IPS DF 6.9 (cell line): ENCODE results near the gene LNX2.

ENCODE experiments used
- DNase-seq: peaks from one replicate; pipeline ENCODE4 v3.0.0-alpha.2; 2013; ENCODE audit warnings: low read depth, low spot score
- H3K27ac ChIP-seq: one replicate; pipeline ENCODE4 v1.5.1; 2013; ENCODE audit warnings: low read length, control low read depth
- H3K27me3 ChIP-seq: 2 replicates; pipeline ENCODE4 v1.6.1; 2013; ENCODE audit warnings: mild to moderate bottlenecking, low read length; ENCODE audit not compliant: control insufficient read depth, insufficient read depth
- H3K36me3 ChIP-seq: 2 replicates; pipeline ENCODE4 v1.6.1; 2013; ENCODE audit warnings: low read length; ENCODE audit not compliant: control insufficient read depth, insufficient read depth
- H3K4me1 ChIP-seq: 2 replicates; pipeline ENCODE4 v1.6.1; 2013; ENCODE audit warnings: low read length; ENCODE audit not compliant: control insufficient read depth, insufficient read depth
- H3K4me3 ChIP-seq: 2 replicates; pipeline ENCODE4 v1.5.1; 2013; ENCODE audit warnings: mild to moderate bottlenecking, low read length
- H3K9me3 ChIP-seq: 2 replicates; pipeline ENCODE4 v1.6.1; 2013; ENCODE audit warnings: low read length, inconsistent platforms; ENCODE audit not compliant: control insufficient read depth, insufficient read depth
- WGBS: extraction: QIAGEN DNeasy Blood & Tissue Kit; methylation state at CpG from one replicate; pipeline ENCODE4 v1.1.7; 2013; ENCODE audit warnings: mixed read lengths, missing lambda C conversion rate; ENCODE audit not compliant: insufficient read length, insufficient coverage; 5-methylcytosine and 5-hydroxymethylcytosine counted together

LNX2 gene

GRCh38 chr13:27658546-27658945 is 38.2 kb upstream of the LNX2 start:
- H3K9me3 ChIP-seq: no peaks in the 10 kb centered on the region
- H3K4me1 ChIP-seq: no peaks in the 10 kb centered on the region
- H3K27me3 ChIP-seq: no peaks in the 10 kb centered on the region
- H3K36me3 ChIP-seq: no peaks in the 10 kb centered on the region
- H3K27ac ChIP-seq: no peak overlapping the region
- no peak overlapping the region for H3K4me3 ChIP-seq
- no peak for DNase-seq

DNA sequence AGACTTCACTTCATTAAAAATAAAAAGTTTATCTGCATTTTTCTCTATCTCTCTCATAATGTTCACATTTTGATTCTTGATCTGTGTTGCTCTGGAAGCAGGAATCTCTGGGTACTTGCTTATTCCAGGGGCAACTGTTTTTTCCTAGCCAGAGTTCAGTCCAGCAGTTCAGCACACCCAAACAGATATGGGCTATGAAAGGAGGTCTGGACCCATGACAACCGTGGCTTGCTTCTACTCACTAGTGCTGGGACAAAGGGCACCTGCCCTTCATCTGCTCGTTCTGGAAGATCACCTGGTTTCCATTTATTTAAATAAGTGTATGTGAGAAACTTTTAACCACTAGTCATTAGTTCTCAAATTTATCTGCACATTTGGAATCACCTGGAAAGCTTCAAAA is 37.4 kb upstream of the LNX2 start:
- no peaks in the 10 kb centered on the region for H3K36me3 ChIP-seq
- H3K4me1 ChIP-seq: no peaks in the 10 kb centered on the region
- H3K9me3 ChIP-seq: no peaks in the 10 kb centered on the region
- H3K27me3 ChIP-seq: no peaks in the 10 kb centered on the region
- no peak overlapping the region for H3K4me3 ChIP-seq
- no CpG with 5 or more reads among the region's 2 CpGs for WGBS
- no peak overlapping the region for H3K27ac ChIP-seq
- no peak for DNase-seq

- Histone ChIP-seq H3K27ac (no peak overlapping the region), H3K4me3 (no peak overlapping the region), H3K27me3 (no peaks in the 10 kb centered on the region), H3K4me1 (no peaks in the 10 kb centered on the region), H3K36me3 (peaks cover 7% of the 10 kb centered on the region; the same call in 1 of the 2 replicates), H3K9me3 (peaks cover 5% of the 10 kb centered on the region)
- no peak for DNase-seq
- WGBS: no CpG with 5 or more reads among the region's 1 CpG
Observed at GRCh38 chr13:27654816-27655215, 34.5 kb upstream of the LNX2 start.

DNA sequence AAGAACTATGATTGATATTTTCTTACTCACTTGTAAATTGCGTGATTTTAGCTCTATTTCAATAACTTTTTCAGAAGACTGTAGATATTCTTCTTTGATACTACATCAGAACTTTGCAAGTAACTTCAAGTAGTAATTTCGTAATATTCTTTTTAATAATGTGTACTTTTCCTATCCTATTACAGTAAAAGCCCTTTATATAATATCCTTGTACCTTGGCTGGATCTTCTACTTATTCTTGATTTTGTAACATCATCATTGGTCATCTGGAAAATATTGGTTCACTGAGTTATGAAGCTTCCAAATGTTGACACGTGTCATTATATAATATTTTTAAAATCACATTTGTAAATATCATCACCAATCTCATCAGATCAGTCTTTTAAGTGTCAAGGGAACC is 33.7 kb upstream of the LNX2 start:
- peaks cover 5% of the 10 kb centered on the region for H3K9me3 ChIP-seq
- no peak overlapping the region for H3K4me3 ChIP-seq
- H3K27me3 ChIP-seq: no peaks in the 10 kb centered on the region
- H3K36me3 ChIP-seq: peaks cover 10% of the 10 kb centered on the region; the same call in 1 of the 2 replicates
- no peaks in the 10 kb centered on the region for H3K4me1 ChIP-seq
- DNase-seq: no peak
- no peak overlapping the region for H3K27ac ChIP-seq
- no CpG with 5 or more reads among the region's 3 CpGs for WGBS

DNA sequence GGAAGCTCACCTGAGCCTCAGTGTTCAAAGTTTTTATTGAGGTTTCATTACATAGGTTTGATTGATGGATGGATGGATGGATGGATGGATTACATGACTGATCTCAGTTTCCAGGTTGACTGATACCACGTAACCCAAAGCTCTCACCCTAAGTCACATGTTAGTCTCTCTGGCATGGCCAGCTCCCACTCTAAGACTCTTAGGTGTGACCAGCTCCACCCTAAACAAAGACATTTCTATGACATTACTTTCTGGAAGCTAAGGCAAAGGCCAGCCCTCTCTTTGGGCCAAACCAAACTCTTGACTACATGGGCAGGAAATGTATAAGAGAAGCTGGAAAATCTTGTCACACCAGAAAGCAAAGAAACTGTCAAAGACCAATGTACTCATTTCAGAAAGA is 30.0 kb upstream of the LNX2 start:
- no CpG with 5 or more reads among the region's 1 CpG for WGBS

GRCh38 chr13:27644302-27644701 is 24.0 kb upstream of the LNX2 start:
- no peak for DNase-seq

More for the DNA sequence above, 30.0 kb upstream of the LNX2 start:
- no peaks in the 10 kb centered on the region for H3K27me3 ChIP-seq
- H3K9me3 ChIP-seq: peaks cover 5% of the 10 kb centered on the region
- DNase-seq: no peak
- H3K4me1 ChIP-seq: peaks cover 2% of the 10 kb centered on the region; the same call in 1 of the 2 replicates
- no peak overlapping the region for H3K4me3 ChIP-seq
- H3K27ac ChIP-seq: no peak overlapping the region
- peaks cover 10% of the 10 kb centered on the region; the same call in 1 of the 2 replicates for H3K36me3 ChIP-seq

GRCh38 chr13:27643334-27644132 is 23.2 kb upstream of the LNX2 start:
- no CpG with 5 or more reads among the region's 5 CpGs for WGBS
- no peaks in the 10 kb centered on the region for H3K36me3 ChIP-seq
- no peak for DNase-seq
- H3K4me1 ChIP-seq: peaks cover 2% of the 10 kb centered on the region; the same call in 1 of the 2 replicates
- no peak overlapping the region for H3K27ac ChIP-seq
- no peak overlapping the region for H3K4me3 ChIP-seq
- H3K27me3 ChIP-seq: no peaks in the 10 kb centered on the region
- no peaks in the 10 kb centered on the region for H3K9me3 ChIP-seq

More at GRCh38 chr13:27644302-27644701, 24.0 kb upstream of the LNX2 start:
- H3K27me3 ChIP-seq: no peaks in the 10 kb centered on the region
- no peak overlapping the region for H3K27ac ChIP-seq
- no peak overlapping the region for H3K4me3 ChIP-seq
- no CpG with 5 or more reads among the region's 1 CpG for WGBS
- H3K9me3 ChIP-seq: no peaks in the 10 kb centered on the region
- H3K4me1 ChIP-seq: peaks cover 2% of the 10 kb centered on the region; the same call in 1 of the 2 replicates
- no peaks in the 10 kb centered on the region; the same call in 1 of the 2 replicates for H3K36me3 ChIP-seq

- no peaks in the 10 kb centered on the region; the same call in 1 of the 2 replicates for H3K9me3 ChIP-seq
- H3K27me3 ChIP-seq: no peaks in the 10 kb centered on the region
- no peak overlapping the region for H3K4me3 ChIP-seq
- no peak overlapping the region for H3K27ac ChIP-seq
- H3K4me1 ChIP-seq: peaks cover 2% of the 10 kb centered on the region; the same call in 1 of the 2 replicates
- WGBS: 100% methylated on average over 1 of the region's 4 CpGs
- no peak for DNase-seq
- no peaks in the 10 kb centered on the region for H3K36me3 ChIP-seq
Observed at GRCh38 chr13:27641711-27642502, 21.6 kb upstream of the LNX2 start.

DNA sequence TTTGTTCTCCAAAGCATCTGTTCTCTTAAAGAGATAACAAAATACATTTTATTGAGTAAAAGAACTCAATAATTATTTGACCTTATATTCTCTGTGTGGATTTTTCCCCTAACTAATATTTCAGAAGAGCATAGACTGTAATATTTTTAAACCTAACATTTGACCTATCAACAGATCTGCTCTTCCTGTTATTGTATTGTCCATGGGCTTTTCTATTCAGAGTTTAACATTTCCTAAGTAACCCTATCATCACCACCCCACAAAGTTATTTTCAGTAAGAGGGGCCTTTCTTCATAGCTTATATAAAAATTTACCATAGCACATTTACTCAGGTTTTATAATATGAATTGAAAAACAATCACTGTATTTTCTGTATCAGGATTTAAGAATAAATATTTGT is 18.9 kb upstream of the LNX2 start:
- Histone ChIP-seq H3K36me3 (no peaks in the 10 kb centered on the region), H3K9me3 (no peaks in the 10 kb centered on the region; the same call in 1 of the 2 replicates), H3K27ac (no peak overlapping the region), H3K4me3 (no peak overlapping the region), H3K4me1 (no peaks in the 10 kb centered on the region), H3K27me3 (no peaks in the 10 kb centered on the region)
- DNase-seq: no peak

DNA sequence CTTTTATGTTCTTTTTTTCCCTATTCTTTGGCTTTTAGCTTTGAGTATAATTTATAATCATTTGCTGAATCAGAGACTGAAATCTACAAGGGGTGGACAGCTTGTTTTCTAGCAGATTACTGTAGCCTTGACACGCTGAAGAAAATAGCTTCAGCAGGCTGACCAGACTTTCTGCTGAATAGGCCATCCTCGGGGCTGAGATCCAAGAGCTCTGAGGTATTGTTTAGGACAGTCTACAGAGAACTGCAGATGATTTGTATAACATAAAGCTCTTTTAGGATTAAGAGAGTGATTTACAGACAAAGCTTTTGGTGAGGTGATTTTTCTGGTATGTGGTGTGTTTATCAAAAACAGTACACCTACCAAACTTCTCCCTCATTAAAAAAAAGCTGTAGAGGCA is 18.2 kb upstream of the LNX2 start:
- no CpG with 5 or more reads among the region's 2 CpGs for WGBS
- Histone ChIP-seq H3K27me3 (no peaks in the 10 kb centered on the region), H3K36me3 (no peaks in the 10 kb centered on the region), H3K9me3 (no peaks in the 10 kb centered on the region; the same call in 1 of the 2 replicates), H3K4me3 (no peak overlapping the region), H3K4me1 (no peaks in the 10 kb centered on the region), H3K27ac (no peak overlapping the region)
- DNase-seq: no peak
